Activated CD4-positive, alpha-beta T cell treated with anti-CD3 and anti-CD28 coated beads, Interleukin-2, Interleukin-6, amounts not matched to agents 100 ng/mL and 50 ng/mL, durations not matched to agents 16 hours and 8 hours (primary cell): Measurements from ENCODE around the gene TRIM46.
A peak's percentile ranks its signal among the peaks of the same experiment; 100 is the strongest.

Source experiments
- DNase-seq: peaks from one replicate; pipeline ENCODE4 v3.0.0-alpha.2; 2020

The TRIM46 gene

GRCh38 chr1:155173478-155174323, at the start of gene TRIM46:
Gene TRIM46, plus strand, starts transcription at chr1:155173849. Its CDS starts 118 bp downstream, at chr1:155173967.
- DNase-seq, result peak; percentile 85

- DNase-seq, result no peak
These were observed 48.9 kb upstream of the TRIM46 start for GRCh38 chr1:155124503-155125463.

GRCh38 chr1:155125511-155125945, 48.1 kb upstream of the TRIM46 start:
- DNase-seq, result no peak

GRCh38 chr1:155125946-155126555, 47.6 kb upstream of the TRIM46 start:
- DNase-seq, result no peak

DNA sequence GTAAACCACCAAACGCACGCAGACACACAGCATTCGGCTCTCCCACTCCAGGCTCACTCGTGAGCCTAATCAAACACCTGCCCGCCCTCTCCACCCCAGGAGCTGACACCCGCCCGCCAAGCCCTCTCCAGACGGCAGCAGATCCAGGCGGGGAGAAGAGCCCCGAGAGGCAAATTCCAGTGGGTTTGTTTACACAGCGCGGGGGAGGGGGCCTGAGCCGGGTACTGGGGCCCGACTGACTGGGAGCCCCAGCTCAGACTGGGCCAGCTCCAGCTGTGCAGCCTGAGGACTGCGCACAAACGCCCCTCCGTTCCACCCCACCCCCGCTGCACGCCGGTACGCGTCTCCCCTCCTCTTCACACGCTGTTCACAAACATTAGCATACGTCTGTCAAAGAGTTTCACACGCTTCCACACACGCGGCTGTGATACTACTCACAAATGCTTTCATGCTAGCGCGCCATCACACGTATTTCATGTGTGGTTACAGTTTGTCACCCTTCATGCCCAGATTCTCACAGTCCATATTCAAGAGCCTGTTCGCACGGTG, 47.0 kb upstream of the TRIM46 start:
- DNase-seq, result no peak

DNA sequence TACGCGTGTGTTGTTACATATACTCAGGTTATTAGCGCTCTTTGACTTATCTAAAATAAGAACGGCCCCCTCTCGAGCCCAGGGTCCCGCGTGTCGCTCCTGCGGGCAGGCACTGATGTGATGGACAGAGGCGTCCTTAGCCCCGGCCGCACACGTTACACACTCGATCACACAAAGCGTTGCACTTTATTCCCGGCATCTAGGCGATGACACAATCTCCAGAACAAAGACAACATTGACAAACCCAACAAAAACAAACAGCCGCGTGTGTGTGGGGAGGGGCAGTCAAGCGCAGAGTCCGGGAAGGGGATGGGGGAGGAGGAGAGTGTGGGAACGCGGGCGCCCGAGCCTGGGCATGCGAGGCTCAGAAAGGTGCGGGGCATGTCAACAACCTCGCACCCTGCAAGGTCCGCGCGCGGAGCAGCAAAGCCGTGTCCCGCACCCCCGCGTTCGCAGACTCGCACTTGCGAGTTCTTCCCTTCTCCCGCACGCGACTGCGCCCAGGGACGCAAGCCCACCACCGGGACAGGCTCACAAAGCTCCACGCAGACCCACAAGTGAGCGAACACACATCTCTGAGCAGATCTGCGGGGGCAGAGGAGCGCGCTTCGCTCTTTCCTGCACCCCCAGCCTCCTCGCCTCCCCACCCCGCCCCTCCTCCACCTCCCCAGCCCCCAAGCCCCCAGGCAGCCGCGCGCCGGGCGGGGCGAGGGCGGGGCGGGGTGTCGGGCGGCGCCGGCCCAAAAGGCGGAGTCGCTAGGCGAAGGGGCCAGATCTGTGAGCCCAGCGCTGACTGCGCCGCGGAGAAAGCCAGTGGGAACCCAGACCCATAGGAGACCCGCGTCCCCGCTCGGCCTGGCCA, 46.3 kb upstream of the TRIM46 start, which contains the start of gene EFNA1:
Gene EFNA1, plus strand, starts transcription at position 772 of the 862 bp plus-strand sequence. CDS start 102 bp downstream, outside the sequence.
- no peak for DNase-seq

DNA sequence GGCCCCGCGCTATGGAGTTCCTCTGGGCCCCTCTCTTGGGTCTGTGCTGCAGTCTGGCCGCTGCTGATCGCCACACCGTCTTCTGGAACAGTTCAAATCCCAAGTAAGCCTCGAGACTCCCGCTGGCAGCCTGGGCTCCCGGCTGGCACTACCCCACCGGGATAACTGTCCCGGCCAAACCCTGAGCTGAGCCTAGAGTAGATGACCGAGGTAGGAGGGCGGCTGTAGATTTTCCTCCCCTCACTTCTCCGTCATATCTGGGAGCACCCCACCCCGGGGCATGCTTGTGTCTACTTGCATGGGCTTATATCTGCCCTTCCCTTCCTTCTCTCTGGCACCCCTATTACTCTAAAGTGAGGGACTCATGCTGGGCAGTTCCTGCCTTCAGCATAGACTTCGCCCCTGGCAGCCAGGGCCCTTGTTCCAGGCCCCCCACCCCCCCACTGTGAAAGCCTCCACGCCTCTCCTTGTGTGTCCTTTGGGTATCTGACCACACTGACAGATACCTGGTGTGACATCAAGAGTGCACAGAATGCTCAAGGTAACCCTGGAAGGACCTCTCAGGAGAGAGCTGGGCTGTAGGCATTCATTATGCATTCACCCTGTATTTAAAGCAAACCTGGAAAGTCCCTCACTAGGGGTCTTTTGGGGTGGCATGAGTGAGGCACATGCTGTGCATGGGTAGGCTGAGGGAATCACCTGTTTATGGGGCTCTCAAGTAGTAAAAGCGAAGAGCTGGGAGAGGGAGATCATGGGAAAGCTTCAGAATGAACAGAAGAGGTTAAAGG, 45.5 kb upstream of the TRIM46 start:
- DNase-seq, result no peak

- DNase-seq, result no peak
These were observed 44.7 kb upstream of the TRIM46 start for GRCh38 chr1:155128755-155129473.

- DNase-seq, result no peak
These were observed 43.2 kb upstream of the TRIM46 start for GRCh38 chr1:155130272-155131006.

DNA sequence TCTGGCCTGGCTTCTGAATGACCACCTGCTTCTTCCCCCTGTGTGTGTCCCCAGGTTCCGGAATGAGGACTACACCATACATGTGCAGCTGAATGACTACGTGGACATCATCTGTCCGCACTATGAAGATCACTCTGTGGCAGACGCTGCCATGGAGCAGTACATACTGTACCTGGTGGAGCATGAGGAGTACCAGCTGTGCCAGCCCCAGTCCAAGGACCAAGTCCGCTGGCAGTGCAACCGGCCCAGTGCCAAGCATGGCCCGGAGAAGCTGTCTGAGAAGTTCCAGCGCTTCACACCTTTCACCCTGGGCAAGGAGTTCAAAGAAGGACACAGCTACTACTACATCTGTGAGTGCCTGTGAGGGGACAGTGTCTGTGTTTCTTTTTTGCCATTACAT, 42.4 kb upstream of the TRIM46 start:
- no peak for DNase-seq

GRCh38 chr1:155131856-155132255, 41.8 kb upstream of the TRIM46 start:
- no peak for DNase-seq

- DNase-seq, result no peak
These were observed 39.8 kb upstream of the TRIM46 start for GRCh38 chr1:155133799-155134281.

GRCh38 chr1:155134322-155134721, 39.3 kb upstream of the TRIM46 start:
- no peak for DNase-seq

- peak; percentile 72 for DNase-seq
These were observed 38.7 kb upstream of the TRIM46 start for GRCh38 chr1:155134880-155135414.

GRCh38 chr1:155135415-155136028, 38.1 kb upstream of the TRIM46 start, which contains the start of gene SLC50A1:
Gene SLC50A1, plus strand, starts transcription at chr1:155135852. Its CDS starts 60 bp downstream, at chr1:155135912.
- DNase-seq, result peak; percentile 96

- DNase-seq, result peak; percentile 59
These were observed 36.9 kb upstream of the TRIM46 start for GRCh38 chr1:155136748-155137147.

- no peak for DNase-seq
These were observed 36.3 kb upstream of the TRIM46 start for GRCh38 chr1:155137154-155137949.
